ENCODE data around the gene MYO7B.

The MYO7B gene

DNA sequence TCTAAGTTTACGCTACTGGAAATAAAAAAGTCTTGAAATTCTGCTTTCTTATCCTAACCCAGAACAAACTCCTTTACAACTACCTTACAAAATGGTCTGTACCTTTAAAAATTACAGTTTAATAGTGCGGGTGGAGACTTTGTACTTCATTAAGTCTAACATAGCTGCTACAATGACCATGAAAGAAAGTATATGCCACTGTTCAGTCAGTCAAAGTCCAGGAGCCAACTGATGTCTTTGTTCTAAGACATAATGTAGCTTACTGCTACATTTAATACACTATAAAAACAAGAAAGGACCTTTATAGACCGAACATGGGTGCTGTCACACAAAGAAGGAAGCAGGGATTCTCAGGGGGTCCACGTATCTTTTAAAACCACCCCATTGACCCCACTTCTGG is 45.2 kb upstream of the MYO7B start:
- TF ChIP-seq, protein P1, sequence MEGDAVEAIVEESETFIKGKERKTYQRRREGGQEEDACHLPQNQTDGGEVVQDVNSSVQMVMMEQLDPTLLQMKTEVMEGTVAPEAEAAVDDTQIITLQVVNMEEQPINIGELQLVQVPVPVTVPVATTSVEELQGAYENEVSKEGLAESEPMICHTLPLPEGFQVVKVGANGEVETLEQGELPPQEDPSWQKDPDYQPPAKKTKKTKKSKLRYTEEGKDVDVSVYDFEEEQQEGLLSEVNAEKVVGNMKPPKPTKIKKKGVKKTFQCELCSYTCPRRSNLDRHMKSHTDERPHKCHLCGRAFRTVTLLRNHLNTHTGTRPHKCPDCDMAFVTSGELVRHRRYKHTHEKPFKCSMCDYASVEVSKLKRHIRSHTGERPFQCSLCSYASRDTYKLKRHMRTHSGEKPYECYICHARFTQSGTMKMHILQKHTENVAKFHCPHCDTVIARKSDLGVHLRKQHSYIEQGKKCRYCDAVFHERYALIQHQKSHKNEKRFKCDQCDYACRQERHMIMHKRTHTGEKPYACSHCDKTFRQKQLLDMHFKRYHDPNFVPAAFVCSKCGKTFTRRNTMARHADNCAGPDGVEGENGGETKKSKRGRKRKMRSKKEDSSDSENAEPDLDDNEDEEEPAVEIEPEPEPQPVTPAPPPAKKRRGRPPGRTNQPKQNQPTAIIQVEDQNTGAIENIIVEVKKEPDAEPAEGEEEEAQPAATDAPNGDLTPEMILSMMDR (IDR thresholded peaks at IDR 0.05; ENCODE audit: low read length), result no peak
- no peak for TF ChIP-seq EZH2 (IDR thresholded peaks at IDR 0.05; ENCODE audit: borderline replicate concordance, low read length)
- Histone ChIP-seq H3K4me1 (ENCODE audit: insufficient read depth, low read length, severe bottlenecking) (no peaks in the 10 kb centered on the region), H3K36me3 (ENCODE audit: insufficient read depth, low read length) (peaks cover 96% of the 10 kb centered on the region), H2AFZ (ENCODE audit: low read length) (no peak overlapping the region), H3F3A (ENCODE audit: insufficient read depth, low read length) (no peaks in the 10 kb centered on the region), H3K4me2 (ENCODE audit: low read length) (no peak overlapping the region), H3K27me3 (ENCODE audit: insufficient read depth, low read length) (no peaks in the 10 kb centered on the region), H3K4me3 (ENCODE audit: low read depth, low read length, poor library complexity, severe bottlenecking) (no peak overlapping the region), H3K9me2 (ENCODE audit: low read depth, low read length) (no peaks in the 10 kb centered on the region), H3K9me3 (ENCODE audit: low read length) (no peaks in the 10 kb centered on the region), H3K9ac (ENCODE audit: low read length) (no peak overlapping the region), H3K79me2 (ENCODE audit: insufficient read depth, low read length) (no peaks in the 10 kb centered on the region), H4K20me1 (ENCODE audit: insufficient read depth, low read length) (no peaks in the 10 kb centered on the region), H3K27ac (ENCODE audit: low read depth, low read length, poor library complexity, severe bottlenecking) (no peak overlapping the region)

DNA sequence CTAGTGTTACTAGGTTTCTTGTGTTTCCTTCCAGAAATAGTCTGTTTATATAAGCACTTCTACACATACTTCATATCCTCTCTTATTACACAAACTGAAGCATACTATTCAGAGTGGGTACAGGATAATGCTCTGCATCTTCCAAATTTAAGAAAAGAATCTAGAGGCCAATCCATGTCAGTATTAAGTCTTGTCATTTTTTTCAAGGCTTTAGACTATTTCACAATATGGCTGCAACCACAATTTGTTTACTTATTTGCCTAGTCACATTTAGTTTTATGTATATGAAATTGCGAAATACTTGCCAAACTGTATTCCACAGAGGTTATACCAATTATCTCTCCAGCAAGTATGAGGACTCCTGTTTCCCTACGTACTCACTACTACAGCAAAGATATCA is 37.1 kb upstream of the MYO7B start:
- Histone ChIP-seq H3K27me3 (ENCODE audit: insufficient read depth, low read length) (no peaks in the 10 kb centered on the region), H3K9me3 (ENCODE audit: low read length) (no peaks in the 10 kb centered on the region), H3K9me2 (ENCODE audit: low read depth, low read length) (no peaks in the 10 kb centered on the region), H3K27ac (ENCODE audit: low read depth, low read length, poor library complexity, severe bottlenecking) (no peak overlapping the region), H3K4me3 (ENCODE audit: low read depth, low read length, poor library complexity, severe bottlenecking) (no peak overlapping the region), H3F3A (ENCODE audit: insufficient read depth, low read length) (no peaks in the 10 kb centered on the region), H3K79me2 (ENCODE audit: insufficient read depth, low read length) (no peaks in the 10 kb centered on the region), H3K9ac (ENCODE audit: low read length) (no peak overlapping the region), H3K4me1 (ENCODE audit: insufficient read depth, low read length, severe bottlenecking) (no peaks in the 10 kb centered on the region), H2AFZ (ENCODE audit: low read length) (no peak overlapping the region), H3K4me2 (ENCODE audit: low read length) (no peak overlapping the region), H3K36me3 (ENCODE audit: insufficient read depth, low read length) (peaks cover 95% of the 10 kb centered on the region), H4K20me1 (ENCODE audit: insufficient read depth, low read length) (no peaks in the 10 kb centered on the region)
- TF ChIP-seq, protein P1 (IDR thresholded peaks at IDR 0.05; ENCODE audit: low read length), result no peak
- TF ChIP-seq EZH2 (IDR thresholded peaks at IDR 0.05; ENCODE audit: borderline replicate concordance, low read length), result no peak

DNA sequence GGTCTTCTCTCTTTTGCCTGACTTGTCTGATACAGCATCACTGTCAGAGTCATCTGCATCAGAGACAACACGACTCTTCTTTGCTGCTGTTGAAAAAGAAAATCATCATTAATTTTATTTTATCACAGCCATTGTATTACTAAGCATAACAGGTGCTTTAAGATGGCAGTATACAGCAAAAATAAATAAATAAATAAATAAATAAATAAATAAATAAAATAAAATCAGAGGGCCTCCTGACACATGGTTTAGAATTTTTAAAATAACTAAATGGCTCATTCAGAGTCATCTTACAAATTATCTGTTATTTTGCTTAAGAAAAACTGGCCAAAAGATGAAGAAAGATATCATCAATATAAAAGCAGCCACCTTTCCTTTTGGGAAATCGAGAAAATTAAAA is 32.0 kb upstream of the MYO7B start:
- no peaks in the 10 kb centered on the region for H3K4me1 ChIP-seq (ENCODE audit: insufficient read depth, low read length, severe bottlenecking)
- no peak overlapping the region for H3K4me2 ChIP-seq (ENCODE audit: low read length)
- H3K27ac ChIP-seq (ENCODE audit: low read depth, low read length, poor library complexity, severe bottlenecking), result no peak overlapping the region
- no peak overlapping the region for H3K9ac ChIP-seq (ENCODE audit: low read length)
- no peak overlapping the region for H2AFZ ChIP-seq (ENCODE audit: low read length)
- H3K27me3 ChIP-seq (ENCODE audit: insufficient read depth, low read length), result no peaks in the 10 kb centered on the region
- H3K9me2 ChIP-seq (ENCODE audit: low read depth, low read length), result no peaks in the 10 kb centered on the region
- TF ChIP-seq, protein P1 (IDR thresholded peaks at IDR 0.05; ENCODE audit: low read length), result no peak
- no peak for TF ChIP-seq EZH2 (IDR thresholded peaks at IDR 0.05; ENCODE audit: borderline replicate concordance, low read length)
- H3F3A ChIP-seq (ENCODE audit: insufficient read depth, low read length), result no peaks in the 10 kb centered on the region
- peaks cover 5% of the 10 kb centered on the region; the same call in 1 of the 2 replicates for H4K20me1 ChIP-seq (ENCODE audit: insufficient read depth, low read length)
- H3K9me3 ChIP-seq (ENCODE audit: low read length), result no peaks in the 10 kb centered on the region
- peaks cover 21% of the 10 kb centered on the region for H3K79me2 ChIP-seq (ENCODE audit: insufficient read depth, low read length)
- peaks cover 80% of the 10 kb centered on the region for H3K36me3 ChIP-seq (ENCODE audit: insufficient read depth, low read length)
- no peak overlapping the region for H3K4me3 ChIP-seq (ENCODE audit: low read depth, low read length, poor library complexity, severe bottlenecking)

All from OCI-LY1 (cell line).